Esophagus squamous epithelium (tissue), 4 donors: Measurements from ENCODE around the gene BBS4.

ENCODE experiments used
- CTCF ChIP-seq, 6 experiments: fragments of 450-650 bp in 4 of 6; fragments of 200-600 bp in 2 of 6; sonication (generic) in 2 of 6; IDR thresholded peaks; one replicate each; pipeline ENCODE4 v1.5.1; 2016 to 2019; ENCODE audit warnings: antibody characterized with exemption in 6 of 6, mild to moderate bottlenecking in 4 of 6, moderate library complexity in 4 of 6
- POLR2A ChIP-seq, 4 donors: fragments of 450-650 bp; IDR thresholded peaks; one replicate each; pipeline ENCODE4 v1.6.1; 2017; ENCODE audit warnings: antibody characterized with exemption in 4 of 4, mild to moderate bottlenecking in 4 of 4, moderate library complexity in 3 of 4

- TF ChIP-seq CTCF (IDR thresholded peaks at IDR 0.05) = no peak
- no peak for TF ChIP-seq POLR2A (IDR thresholded peaks at IDR 0.05)
Measured at GRCh38 chr15:72760590-72761260, 74.7 kb downstream of the BBS4 start.
